ENCODE measurements around the gene MT1E.

Gene MT1E

DNA sequence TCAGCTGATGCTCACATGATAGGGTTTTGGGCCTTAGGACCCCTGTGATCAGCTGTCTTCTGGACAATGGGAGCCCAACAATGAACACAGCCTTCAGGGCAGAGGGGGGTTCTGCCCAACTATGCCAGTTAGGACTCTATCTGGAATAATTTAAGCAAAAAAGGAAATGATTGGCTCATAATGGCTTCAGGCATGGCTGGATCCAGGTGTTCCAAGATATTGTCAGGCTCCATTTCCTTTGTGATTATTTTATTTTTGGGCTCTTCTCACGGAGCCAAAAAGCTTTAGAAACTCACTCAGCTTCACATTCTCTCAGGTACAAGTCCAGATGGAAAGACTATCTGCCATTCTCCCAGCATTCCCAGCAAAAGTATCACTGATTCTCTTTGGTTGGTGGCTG lies 20.1 kb upstream of the MT1E start:
- H3K4me3 ChIP-seq (ENCODE audit: low read length): no peak overlapping the region
- H3K4me2 ChIP-seq (ENCODE audit: low read length): no peak overlapping the region
- no peaks in the 10 kb centered on the region for H3F3A ChIP-seq (ENCODE audit: control insufficient read depth, insufficient read depth)
- H4K20me1 ChIP-seq (ENCODE audit: control insufficient read depth, insufficient read depth, low read depth, low read length): no peaks in the 10 kb centered on the region
- no peaks in the 10 kb centered on the region for H3K9me2 ChIP-seq (replicated peaks; ENCODE audit: control insufficient read depth, low read length)
- H3K9me3 ChIP-seq (ENCODE audit: control insufficient read depth, insufficient read depth, low read length): no peaks in the 10 kb centered on the region
- no peak overlapping the region for H3K27ac ChIP-seq (ENCODE audit: low read depth, low read length)
- TF ChIP-seq, protein P1, sequence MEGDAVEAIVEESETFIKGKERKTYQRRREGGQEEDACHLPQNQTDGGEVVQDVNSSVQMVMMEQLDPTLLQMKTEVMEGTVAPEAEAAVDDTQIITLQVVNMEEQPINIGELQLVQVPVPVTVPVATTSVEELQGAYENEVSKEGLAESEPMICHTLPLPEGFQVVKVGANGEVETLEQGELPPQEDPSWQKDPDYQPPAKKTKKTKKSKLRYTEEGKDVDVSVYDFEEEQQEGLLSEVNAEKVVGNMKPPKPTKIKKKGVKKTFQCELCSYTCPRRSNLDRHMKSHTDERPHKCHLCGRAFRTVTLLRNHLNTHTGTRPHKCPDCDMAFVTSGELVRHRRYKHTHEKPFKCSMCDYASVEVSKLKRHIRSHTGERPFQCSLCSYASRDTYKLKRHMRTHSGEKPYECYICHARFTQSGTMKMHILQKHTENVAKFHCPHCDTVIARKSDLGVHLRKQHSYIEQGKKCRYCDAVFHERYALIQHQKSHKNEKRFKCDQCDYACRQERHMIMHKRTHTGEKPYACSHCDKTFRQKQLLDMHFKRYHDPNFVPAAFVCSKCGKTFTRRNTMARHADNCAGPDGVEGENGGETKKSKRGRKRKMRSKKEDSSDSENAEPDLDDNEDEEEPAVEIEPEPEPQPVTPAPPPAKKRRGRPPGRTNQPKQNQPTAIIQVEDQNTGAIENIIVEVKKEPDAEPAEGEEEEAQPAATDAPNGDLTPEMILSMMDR (IDR thresholded peaks at IDR 0.05; ENCODE audit: low read depth, low read length, poor library complexity, severe bottlenecking): no peak
- TF ChIP-seq EZH2phosphoT487 (IDR thresholded peaks at IDR 0.05; ENCODE audit: borderline replicate concordance, low read length): no peak
- no peaks in the 10 kb centered on the region for H3K36me3 ChIP-seq (ENCODE audit: control insufficient read depth, low read length)
- H3K79me2 ChIP-seq (ENCODE audit: control insufficient read depth, low read length): no peaks in the 10 kb centered on the region
- peaks cover 21% of the 10 kb centered on the region for H3K27me3 ChIP-seq (ENCODE audit: control insufficient read depth, low read length)
- H3K4me1 ChIP-seq (ENCODE audit: control insufficient read depth, low read length): peaks cover 21% of the 10 kb centered on the region

DNA sequence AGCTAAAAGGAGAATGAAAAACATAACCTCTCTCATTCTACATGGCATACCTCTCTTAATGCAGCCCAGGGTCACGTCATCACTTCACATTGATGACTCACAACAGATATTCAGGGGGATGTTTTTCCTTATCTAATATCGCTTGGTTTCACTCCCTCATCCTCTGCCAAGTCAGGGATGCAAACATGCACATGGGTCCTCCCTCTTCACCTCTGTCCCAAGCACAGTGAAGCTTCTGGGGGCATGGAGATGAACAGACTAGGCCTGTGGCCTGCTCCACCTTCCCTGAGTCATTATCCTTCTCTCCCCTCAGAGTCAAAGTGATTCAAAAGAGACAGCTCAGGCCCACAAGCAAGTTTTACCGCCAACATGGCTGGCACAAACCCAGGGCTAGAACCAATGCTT lies 19.5 kb upstream of the MT1E start:
- peaks cover 21% of the 10 kb centered on the region for H3K27me3 ChIP-seq (ENCODE audit: control insufficient read depth, low read length)
- H3K36me3 ChIP-seq (ENCODE audit: control insufficient read depth, low read length): no peaks in the 10 kb centered on the region
- TF ChIP-seq, protein P1 (IDR thresholded peaks at IDR 0.05; ENCODE audit: low read depth, low read length, poor library complexity, severe bottlenecking): no peak
- no peak for TF ChIP-seq EZH2phosphoT487 (IDR thresholded peaks at IDR 0.05; ENCODE audit: borderline replicate concordance, low read length)
- no peak overlapping the region for H3K4me2 ChIP-seq (ENCODE audit: low read length)
- H3K9me3 ChIP-seq (ENCODE audit: control insufficient read depth, insufficient read depth, low read length): no peaks in the 10 kb centered on the region
- no peak overlapping the region for H3K27ac ChIP-seq (ENCODE audit: low read depth, low read length)
- no peaks in the 10 kb centered on the region for H3K9me2 ChIP-seq (replicated peaks; ENCODE audit: control insufficient read depth, low read length)
- H3K4me1 ChIP-seq (ENCODE audit: control insufficient read depth, low read length): peaks cover 27% of the 10 kb centered on the region
- no peak overlapping the region for H3K4me3 ChIP-seq (ENCODE audit: low read length)
- H3F3A ChIP-seq (ENCODE audit: control insufficient read depth, insufficient read depth): no peaks in the 10 kb centered on the region
- no peaks in the 10 kb centered on the region for H4K20me1 ChIP-seq (ENCODE audit: control insufficient read depth, insufficient read depth, low read depth, low read length)
- H3K79me2 ChIP-seq (ENCODE audit: control insufficient read depth, low read length): no peaks in the 10 kb centered on the region

DNA sequence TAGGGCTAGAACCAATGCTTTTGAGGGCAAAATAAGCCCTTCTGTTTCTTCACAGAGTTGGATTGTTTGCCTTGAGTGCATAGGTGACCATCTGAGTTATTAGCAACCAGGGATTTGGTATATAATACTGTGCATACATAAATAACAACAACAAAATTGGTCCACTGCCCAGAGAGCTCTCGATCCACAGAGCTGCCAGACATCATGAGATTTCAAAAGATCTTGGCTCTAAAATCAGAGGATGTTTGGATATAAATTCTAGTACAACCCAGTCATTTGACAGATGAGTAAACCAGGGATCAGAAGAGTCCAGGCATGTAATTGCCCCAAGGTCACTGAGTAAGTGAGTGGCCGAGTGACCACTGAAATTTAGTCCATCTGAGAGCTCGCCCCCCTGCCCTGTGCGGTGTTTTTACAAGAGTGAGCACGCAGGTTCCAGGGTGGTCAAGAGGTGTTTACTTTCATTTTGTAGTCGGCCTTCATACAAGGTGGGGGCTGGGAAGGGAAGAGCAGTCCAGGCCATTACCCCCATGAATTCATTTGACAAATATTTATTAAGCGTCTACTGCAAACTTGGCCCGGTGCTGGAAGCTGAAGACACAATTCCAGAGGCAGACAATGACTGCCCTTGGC lies 19.0 kb upstream of the MT1E start:
- H3K27me3 ChIP-seq (ENCODE audit: control insufficient read depth, low read length): peaks cover 17% of the 10 kb centered on the region
- H3K4me2 ChIP-seq (ENCODE audit: low read length): no peak overlapping the region
- H3K36me3 ChIP-seq (ENCODE audit: control insufficient read depth, low read length): no peaks in the 10 kb centered on the region
- no peaks in the 10 kb centered on the region for H3F3A ChIP-seq (ENCODE audit: control insufficient read depth, insufficient read depth)
- H3K9me2 ChIP-seq (replicated peaks; ENCODE audit: control insufficient read depth, low read length): no peaks in the 10 kb centered on the region
- H3K79me2 ChIP-seq (ENCODE audit: control insufficient read depth, low read length): no peaks in the 10 kb centered on the region
- H3K4me1 ChIP-seq (ENCODE audit: control insufficient read depth, low read length): peaks cover 27% of the 10 kb centered on the region
- H4K20me1 ChIP-seq (ENCODE audit: control insufficient read depth, insufficient read depth, low read depth, low read length): no peaks in the 10 kb centered on the region
- no peak overlapping the region for H3K27ac ChIP-seq (ENCODE audit: low read depth, low read length)
- H3K9me3 ChIP-seq (ENCODE audit: control insufficient read depth, insufficient read depth, low read length): no peaks in the 10 kb centered on the region
- TF ChIP-seq, protein P1 (IDR thresholded peaks at IDR 0.05; ENCODE audit: low read depth, low read length, poor library complexity, severe bottlenecking): no peak
- TF ChIP-seq EZH2phosphoT487 (IDR thresholded peaks at IDR 0.05; ENCODE audit: borderline replicate concordance, low read length): no peak
- H3K4me3 ChIP-seq (ENCODE audit: low read length): no peak overlapping the region

Data from DOHH2 (cell line).